Uterus (tissue), 2 donors: ENCODE results near the gene NUDT5.

ENCODE experiments used
- CTCF ChIP-seq, 4 experiments: fragments of 200-600 bp in 2 of 4; fragments of 450-650 bp in 2 of 4; sonication (generic) in 2 of 4; IDR thresholded peaks; one replicate each; pipeline ENCODE4 v1.5.1; 2016 to 2019; ENCODE audit warnings: antibody characterized with exemption in 4 of 4, mild to moderate bottlenecking in 2 of 4, moderate library complexity in 1 of 4
- POLR2A ChIP-seq, 2 donors: fragments of 450-650 bp; IDR thresholded peaks; one replicate each; pipeline ENCODE4 v1.6.1; 2016; ENCODE audit warnings: antibody characterized with exemption in 2 of 2, mild to moderate bottlenecking in 1 of 2, moderate library complexity in 1 of 2

GRCh38 chr10:12144538-12144937, 51.2 kb downstream of the NUDT5 start:
- no peak for TF ChIP-seq CTCF (IDR thresholded peaks at IDR 0.05)
- no peak for TF ChIP-seq POLR2A (IDR thresholded peaks at IDR 0.05)
